HCEC 1CT (cell line): Measurements from ENCODE around the gene RTP3.

Source experiments
- DNase-seq: peaks from one replicate; pipeline ENCODE4 v3.0.0-alpha.2; 2017

The RTP3 gene

DNA sequence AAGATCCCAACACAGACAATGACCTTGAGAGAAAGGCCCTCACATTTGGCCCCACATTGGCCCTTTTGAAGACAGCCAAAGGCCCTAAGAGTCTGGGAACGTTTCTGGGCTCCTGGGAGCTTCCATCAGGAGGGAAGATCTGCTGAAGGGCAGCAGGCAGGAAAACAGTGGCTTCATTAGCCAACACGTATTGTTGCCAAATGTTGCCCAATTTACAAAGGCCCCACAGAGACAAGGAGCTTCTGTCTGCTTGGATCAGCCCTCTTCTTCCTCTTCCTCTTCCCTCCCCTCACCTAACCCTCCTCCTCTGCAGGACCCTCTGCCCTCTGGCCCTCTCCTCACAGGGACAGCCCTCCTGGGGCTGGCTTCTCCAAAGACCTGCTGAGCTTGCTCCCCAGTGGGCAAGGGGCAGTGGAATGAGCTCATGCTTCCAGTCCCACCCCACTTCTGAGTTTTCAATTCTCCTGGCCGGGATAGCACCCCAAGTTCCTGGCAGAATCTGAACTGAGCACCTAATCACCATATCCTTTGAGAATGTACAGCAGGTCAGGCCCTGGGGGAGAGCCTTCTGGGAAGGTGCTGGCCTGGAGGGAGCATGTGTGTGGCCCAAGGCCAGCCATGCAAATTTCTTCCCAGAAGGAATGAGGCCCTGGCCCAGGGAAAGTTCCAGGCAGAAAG, 28.0 kb upstream of the RTP3 start:
- DNase-seq: no peak

DNA sequence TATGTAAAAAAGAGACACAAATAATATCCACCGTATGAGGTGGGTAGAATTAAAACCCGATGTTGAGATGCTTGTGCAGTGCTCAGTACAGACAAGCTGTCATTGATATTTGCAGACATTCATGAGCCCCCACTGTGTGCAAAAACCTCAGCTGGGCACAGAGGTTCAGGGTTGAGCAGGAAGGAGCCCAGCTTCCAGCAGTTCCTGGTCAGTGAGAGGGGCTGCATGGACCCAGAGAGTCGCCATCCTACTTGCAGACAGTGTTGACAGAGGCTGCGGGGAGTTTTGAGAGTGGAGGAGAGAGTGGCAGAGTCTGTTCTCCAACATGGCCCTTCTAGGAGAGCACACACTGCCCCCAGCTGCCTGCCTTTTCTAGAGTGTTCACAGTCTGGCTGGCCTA, 26.9 kb upstream of the RTP3 start:
- no peak for DNase-seq

DNA sequence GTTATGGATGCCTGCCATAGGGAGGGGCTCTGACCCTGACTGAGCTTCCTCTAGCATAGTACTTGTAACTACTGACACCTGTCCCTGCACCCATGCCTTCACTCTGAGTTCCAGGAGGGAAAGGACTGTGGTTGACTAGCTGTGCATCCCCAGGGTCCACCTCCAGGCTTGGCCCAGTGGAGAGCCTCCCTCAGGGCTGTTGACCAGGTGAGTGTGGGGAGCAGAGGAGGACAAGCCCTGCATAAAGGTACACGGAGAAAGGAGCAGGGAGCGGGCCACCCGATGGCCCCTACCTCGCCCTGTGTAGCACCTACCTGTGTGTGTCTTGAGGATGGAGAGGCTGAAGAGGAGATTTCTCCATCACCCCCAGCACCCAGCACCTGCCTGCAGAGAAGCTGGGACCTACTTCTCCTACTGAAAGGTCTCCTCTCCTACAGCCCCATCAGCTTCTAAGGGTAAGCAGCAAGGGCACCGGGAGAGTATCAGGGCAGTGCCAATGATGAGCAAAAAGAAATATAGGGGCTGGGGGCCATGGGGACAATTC, 26.3 kb upstream of the RTP3 start:
- DNase-seq: no peak

DNA sequence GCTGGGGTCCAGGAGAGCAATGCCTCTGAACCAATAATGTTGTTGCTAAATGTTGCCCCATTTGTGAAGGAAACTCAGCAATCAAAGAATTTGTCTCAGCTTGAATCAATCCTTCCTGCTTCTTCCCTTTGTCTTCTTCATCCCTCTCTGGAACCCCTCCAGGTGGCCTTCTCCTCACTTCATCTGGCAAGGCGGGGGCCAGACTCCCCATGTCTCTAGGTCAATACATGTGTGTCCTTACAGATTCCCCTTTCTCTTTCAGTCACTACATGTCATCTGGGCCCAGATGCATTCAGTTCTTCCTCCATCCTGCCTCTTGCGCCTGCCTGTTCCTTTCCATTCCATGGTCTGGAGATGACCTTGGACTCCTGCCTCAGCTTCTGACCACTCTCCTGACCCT, 25.0 kb upstream of the RTP3 start:
- DNase-seq: no peak

DNA sequence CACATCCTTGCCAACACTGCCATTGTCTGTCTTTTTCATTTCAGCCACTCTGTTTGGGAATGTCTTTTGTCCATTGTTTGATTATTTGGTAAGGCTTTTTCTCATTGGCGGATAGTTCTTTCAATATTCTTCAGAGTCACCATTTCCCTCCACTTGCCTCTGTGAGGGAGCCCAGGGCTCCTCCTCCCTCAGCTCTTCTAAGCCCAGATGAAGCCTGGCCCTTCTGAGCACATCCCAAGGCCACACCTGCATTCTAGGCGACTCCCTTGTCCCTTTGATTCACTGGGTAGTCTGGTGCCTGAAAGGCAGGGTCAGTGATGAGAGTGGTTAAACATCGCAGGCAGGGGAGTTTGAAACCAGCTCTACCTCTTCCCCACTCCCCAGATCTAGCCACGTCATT, 20.6 kb upstream of the RTP3 start:
- DNase-seq: no peak

DNA sequence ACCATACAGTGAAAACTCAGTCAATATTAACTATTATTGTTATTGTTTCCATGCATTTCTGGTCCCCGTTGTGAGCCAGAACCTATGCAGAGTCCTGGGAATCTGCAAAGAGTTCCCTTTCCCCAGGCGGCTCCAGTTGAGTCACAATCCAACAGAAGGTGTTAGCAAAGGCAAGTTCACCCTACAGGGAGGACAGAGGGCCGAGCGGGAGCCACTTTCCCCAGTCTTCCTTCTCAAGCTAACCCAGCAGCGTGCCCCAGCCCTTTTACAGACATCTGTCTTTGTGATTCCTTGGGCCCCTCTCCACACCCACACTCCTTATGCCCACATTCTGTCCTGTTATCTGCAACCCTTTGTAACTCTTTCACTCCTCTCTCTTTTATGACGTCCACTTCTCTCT, 20.0 kb upstream of the RTP3 start:
- DNase-seq: no peak

DNA sequence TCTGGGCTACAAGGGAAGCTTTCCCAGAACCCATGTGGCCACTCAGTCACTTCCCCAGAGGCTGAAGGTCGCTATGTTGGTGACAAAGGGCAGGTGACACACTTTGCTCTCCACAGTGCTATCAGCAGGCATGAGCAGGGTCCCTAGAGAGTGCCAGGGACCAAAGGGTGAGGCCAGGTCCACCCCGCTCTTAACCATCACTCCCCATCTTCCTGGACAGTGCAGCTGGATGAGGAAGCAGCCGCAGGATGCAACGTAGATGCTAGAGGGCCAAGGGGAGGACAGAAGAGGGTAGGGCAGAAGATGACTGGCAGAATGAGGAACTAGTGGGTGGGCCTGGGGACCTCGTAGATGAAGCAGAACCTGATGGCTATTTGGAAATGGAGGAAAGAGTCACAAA, 19.4 kb upstream of the RTP3 start:
- no peak for DNase-seq

DNA sequence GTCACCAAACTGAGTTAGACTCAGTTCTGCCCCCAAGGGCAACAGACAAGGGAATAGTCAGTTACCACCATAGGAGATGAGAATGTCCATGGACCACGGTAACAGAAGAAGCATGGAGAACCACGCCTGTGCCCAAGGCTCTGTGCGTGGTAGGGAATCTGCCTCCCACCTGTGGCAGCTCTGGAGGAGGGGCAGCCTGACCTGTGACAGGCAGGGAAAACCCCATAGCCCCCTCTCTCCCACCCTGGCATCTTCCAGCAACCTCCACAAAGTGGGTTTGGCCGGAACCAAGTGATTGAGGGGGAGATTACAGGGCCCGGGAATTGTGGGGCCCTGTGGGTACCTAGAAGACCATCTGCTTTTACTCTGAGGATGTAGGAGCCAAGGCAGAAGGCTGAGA, 18.8 kb upstream of the RTP3 start:
- no peak for DNase-seq

DNA sequence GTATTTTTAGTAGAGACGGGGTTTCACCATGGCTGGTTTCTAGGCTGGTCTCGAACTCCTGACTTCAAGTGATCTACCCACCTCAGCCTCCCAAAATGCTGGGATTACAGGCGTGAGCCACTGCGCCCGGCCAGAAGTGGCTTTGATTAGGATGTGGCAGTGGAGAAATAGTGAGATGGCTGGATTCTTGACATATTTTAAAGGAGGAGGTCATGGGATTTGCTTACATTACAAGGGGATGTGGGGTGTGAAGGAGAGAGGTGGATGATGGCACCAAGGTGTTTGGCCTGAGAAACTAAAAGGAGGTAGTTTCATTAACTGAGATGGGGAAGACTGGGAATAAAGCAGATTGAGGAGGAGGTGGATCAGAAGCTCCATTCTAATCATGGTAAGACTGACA, 18.1 kb upstream of the RTP3 start:
- no peak for DNase-seq

DNA sequence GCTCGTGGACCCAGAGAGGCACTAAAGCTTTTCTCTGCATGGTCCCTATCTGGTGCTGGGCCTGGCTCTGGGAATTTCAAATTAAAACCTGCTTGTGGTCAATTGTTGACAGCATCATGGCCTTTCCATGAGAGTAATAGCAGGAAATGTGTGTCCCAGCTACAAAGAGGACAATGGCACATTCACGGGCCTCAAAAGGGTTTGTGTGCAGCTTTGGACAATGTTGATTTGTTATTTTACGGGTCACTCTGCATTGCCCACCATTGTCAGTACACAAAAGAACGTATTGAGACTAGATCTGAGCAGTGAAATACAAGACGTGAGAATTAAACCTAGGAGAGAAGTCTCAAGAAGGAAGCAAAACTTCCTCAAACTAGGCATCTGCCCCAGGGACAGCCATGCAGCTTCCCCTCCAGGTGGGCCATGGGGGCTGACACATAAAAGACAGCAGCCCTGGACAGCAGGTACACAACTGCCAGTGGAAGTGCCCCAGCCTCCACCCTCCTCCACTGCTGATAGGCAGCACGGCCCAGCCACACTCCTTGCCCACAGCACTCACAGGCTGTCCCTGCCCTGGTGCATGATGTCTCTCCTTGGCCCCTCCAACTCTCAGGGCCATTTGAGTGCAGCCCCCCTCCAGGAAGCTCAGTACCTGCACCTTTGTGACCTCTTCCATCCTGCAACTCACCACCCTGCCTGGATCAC, 17.1 kb upstream of the RTP3 start:
- DNase-seq: no peak

DNA sequence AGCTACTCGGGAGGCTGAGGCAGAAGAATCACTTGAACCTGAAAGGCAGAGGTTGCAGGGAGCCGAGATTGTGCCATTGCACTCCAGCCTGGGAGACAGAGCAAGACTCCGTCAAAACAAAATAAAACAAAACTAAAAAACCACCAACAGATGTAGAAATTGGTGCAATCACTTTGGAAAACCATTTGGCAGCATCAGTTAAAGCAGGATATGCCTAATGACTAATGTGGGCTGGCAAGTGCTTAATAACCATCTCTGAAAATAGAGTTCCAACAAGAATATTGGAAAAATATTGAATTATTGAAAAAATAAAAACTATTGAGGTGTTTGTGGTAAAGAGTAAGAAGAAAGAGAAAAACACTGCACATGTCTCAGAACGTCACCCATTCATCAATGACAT, 16.1 kb upstream of the RTP3 start:
- DNase-seq: no peak

DNA sequence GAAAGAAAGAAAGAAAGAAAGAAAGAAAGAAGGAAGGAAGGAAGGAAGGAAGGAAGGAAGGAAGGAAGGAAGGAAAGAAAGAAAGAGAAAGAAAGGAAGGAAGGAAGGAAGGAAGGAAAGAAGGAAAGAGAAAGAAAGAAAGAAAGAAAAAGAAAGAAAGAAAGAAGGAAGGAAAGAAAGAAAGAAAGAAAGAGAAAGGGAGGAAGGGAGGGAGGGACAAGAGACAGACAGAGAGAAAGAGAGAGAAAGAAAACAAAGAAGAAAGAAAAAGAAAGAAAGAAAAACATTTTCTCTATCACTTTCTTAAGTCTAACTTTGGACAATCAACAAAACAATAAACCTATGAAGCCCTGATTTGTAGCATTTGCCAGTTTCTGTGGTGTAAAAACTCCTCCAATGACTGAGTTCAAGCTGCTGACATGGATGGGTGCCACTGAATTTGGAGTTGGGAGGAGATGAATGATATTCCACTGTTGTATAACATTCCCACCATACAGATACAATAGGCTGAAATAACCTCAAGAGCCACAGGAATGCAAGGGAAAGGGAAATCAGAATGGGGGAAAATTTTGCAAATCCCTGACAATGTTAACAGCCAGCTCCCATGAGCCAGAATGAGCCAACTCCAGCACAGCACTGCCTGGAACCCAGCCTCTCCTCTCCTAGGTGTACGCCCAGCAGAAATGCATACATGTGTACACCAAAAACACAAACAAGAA, 15.0 kb upstream of the RTP3 start:
- DNase-seq: peak; percentile 62

DNA sequence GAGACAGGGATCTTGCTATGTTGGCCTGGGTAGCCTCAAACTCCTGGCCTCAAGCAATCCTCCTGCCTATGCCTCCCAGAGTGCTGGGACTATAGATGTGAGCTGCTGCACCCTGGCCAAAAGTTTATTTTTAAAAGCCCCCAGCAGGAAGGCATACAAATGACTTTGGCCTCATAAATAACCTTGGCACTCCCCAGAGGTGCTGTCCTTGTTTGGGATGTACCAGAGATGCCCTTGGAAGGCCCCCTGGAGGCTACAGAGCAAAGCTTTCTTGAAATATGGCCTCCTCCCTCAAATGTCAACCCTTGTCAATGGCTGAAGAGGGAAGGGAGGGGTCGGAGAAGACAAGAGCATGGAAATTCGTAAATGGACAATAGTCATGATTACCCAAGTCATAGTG, 14.0 kb upstream of the RTP3 start:
- no peak for DNase-seq

DNA sequence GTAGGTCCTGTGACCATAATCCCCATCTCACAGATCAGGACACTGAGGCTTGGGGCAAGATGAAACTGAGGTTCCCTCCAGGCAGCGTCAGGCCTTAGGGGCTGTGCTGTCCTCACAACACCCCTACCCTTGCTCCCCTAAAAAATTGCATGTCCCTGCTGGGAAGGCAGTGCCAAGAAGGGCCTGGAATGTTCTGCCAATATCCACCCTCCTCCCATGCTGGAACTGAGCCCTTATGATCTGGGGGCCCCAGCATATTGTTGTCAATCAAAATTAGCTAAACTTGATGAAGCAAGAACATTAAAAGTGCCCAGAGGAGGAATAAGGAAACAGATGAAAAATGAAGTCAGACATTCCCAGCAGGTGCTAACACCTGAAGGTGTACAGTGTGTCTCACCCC, 13.4 kb upstream of the RTP3 start:
- no peak for DNase-seq

DNA sequence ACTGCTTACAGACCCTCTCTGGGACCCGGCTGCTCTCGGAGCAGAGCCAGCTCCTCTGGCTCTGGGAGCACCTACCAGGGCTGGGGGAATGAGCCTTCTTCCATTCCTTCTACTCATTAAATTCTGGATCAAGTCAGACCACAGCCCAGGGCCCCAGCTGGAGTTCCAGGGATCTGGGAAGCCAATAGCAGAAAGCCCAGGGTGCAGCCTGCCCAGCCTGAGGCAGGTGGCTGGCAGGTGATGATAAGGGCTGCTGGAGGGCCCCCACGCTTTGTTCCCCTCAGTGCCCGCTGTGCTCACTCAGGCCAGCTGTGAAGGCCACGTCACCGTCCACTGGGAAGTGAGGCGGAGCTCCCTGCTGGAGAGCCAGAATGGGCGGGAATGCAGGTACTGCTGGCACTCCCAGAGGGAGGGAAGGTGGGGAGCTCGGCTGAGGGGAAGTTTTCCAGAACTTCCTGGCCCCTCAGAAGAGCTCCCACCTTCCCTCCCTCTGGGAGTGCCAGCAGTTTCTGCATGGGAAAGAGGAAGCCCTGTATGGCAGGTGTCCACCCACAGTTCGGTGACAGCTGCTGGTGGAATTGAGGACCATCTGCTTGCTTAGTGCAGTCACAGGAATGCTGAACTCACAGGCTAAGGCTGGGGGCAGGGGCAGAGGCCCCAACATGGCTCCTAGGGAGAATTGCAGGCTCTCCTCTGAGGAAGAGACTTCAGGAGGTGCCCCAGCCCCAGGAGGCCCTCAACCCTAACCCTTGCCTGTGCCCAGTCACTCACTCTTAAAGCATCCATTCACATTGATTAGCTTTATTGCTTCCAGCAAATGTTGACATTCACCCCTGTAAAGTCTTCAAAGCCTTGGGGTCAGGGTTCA, 12.6 kb upstream of the RTP3 start:
- DNase-seq: no peak

DNA sequence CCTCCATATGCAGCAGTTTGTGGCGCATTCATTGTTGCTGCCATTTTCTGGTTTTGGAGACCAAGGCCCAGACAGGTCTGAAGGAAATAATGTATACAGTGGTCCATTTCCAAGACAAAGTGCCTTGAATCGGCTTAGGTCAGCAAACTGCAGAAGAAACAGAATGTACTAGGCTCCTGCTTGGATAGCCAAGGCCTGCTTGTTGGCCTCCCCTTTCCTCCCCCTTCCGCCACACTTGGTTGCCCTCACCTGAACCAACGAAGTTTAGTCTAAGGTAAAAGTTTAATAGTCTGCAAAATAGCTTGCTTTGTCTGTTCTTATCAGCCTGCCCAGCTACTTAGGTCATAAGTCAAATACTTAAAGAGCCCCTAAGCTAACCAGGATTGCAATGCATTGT, 12.0 kb upstream of the RTP3 start:
- no peak for DNase-seq

DNA sequence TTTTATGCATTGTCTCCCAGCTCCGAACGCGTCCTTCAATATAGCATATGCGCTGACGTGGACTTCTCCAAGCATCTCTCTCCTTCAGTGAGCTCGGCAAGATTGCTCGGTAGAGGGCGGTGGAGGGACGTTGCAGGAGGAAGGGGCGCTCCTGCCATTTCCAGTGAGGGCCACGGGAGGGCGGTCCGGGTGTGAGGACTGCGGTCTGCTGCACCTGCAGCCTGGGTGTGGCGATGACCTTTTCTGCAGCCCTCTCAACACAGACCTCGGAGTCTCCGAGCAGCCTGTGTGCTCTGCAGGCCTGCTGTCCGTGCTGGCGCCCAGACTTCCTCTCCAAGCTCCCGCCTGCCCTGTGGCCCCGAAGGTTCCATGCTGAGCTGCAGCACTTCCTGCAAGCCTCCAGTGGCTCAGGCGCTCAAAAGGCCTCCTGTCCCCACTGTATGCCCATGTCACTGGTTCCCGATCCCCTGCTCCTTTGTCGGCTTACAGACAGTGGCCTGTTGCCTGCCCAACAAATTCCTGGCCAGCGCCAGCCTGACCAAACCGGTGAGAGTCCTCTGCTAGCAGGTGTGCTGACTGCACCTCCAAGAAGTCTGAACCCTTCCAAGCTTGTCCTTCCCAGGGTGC, 8.9 kb upstream of the RTP3 start:
- DNase-seq: peak; percentile 81

DNA sequence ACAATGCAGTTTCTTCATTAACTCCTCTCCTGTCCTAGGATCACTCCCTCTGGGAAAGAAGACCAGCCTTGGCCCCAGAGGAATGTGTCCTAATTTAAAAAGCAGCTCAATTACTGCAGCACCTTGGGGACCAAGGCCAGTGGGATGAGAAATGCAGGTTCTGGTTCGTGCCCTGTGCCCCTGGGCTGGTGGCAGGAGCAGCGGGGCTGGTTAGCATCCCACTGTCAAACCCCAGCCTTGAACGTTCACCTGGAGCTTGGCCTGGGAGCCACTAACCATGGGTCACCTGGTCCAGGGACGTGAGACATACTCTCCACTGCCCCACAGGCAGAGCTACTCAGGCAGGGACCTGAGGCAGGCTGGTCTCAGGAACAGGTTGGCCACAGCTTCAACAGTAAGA, 8.4 kb upstream of the RTP3 start:
- DNase-seq: no peak

DNA sequence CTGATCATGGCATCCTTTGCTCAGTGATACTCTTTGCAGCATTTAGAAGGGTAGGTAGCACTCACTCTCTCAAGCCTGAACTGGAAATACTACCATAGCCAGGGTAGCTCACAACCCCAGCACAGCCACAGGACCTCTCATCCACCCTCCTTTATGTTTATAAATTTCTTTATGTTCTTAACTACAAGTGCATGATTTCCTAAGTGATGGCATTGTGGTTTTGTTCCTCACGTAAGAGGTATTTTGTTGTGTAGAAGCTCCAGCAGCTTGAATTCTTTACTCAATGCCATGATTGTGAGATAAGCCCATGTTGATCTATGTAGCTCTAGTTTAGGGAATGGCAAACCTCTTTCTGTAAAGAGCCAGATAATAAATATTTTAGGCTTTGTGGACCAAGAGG, 7.9 kb upstream of the RTP3 start:
- DNase-seq: peak; percentile 77

DNA sequence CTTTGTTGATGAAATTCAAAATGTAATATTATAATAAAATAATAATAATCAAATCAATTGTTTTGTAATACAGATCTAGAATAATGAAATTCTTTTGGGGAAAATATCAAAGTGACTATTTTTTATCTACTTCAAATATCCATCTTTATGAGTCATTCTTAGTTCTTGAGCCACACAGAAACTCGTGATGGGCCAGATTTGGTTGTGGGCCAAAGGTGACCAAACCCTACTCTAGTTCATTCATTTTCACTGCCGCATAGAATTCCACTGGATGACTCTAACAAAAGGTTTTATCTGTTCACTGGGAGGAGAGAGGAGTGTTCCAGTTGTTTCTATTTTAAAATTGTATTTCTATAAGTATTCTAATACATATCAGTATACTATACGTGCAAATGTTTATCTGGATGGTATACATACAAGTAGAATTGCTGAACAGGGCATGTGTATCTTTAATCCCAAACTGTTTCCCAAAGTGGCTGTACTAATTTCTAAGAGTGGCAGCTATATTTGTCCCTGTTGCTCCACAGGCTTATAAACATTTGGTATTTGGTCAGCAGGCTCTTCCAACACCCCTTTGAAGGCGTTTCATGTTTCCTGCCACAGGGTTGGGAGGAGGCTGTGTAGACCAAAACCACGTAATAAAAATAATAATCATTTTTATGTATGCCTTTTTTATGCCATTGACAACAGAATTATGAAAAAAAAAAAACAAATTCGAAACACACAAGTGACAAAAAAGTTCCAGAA, 7.3 kb upstream of the RTP3 start:
- DNase-seq: peak; percentile 74
